SH-SY5Y (cell line): ENCODE measurements around the gene TBC1D10A.

Source experiments
- GATA2 ChIP-seq: IDR thresholded peaks from 2 replicates; pipeline ENCODE4 v1.6.1; 2011; ENCODE audit warnings: mild to moderate bottlenecking, low read depth, low read length
- GATA3 ChIP-seq: IDR thresholded peaks from 2 replicates; pipeline ENCODE4 v1.6.1; 2011; ENCODE audit warnings: low read depth, mild to moderate bottlenecking, low read length, moderate library complexity

The TBC1D10A gene

DNA sequence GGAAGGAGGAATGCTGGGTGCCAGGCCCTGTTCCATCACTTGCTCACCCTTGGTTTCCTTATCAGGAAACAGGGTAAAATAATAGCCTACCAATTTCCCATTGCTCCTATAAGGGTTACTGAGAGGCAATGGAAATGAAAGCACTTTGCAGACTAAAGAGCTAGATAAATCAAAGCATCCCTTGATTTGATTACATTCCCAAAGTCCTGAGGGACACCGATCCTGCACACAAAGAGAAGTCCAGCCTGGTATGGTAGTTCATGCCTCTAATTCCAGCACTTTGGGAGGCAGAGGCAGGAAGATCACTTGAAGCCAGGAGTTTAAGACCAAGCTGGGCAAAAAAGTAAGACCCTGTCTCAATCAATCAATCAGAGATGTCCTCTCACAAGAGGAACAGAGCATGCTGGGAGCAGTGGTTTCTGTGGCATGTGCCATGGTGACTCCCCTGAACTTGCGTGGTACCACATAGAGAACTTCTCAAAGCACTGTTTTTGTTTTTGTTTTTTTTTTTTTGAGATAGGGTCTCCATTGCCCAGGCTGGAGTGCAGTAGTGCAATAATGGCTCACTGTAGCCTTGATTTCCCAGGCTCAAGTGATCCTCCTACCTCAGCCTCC lies 10.7 kb downstream of the TBC1D10A start:
- no peak for TF ChIP-seq GATA3

DNA sequence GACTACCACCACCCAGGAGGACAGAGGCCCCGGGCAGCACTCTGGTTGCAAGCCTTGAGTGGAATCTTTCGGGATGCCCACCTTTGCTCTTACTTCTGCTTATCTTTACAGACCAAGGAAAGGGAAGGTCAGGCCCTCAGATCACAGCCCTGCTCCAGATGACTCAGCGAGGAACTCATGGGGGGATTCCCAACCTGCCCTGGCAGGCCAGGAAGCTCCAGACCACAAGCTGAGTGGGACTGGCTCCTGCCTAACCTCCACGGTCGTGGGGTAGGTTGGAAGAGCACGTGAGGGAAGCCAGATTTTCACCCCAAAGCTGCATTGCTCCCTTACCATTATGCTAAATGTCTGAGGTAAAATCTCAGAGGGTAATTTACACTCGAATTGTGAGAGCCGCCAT lies 11.8 kb downstream of the TBC1D10A start:
- TF ChIP-seq GATA3 (no peak), GATA2 (no peak)

DNA sequence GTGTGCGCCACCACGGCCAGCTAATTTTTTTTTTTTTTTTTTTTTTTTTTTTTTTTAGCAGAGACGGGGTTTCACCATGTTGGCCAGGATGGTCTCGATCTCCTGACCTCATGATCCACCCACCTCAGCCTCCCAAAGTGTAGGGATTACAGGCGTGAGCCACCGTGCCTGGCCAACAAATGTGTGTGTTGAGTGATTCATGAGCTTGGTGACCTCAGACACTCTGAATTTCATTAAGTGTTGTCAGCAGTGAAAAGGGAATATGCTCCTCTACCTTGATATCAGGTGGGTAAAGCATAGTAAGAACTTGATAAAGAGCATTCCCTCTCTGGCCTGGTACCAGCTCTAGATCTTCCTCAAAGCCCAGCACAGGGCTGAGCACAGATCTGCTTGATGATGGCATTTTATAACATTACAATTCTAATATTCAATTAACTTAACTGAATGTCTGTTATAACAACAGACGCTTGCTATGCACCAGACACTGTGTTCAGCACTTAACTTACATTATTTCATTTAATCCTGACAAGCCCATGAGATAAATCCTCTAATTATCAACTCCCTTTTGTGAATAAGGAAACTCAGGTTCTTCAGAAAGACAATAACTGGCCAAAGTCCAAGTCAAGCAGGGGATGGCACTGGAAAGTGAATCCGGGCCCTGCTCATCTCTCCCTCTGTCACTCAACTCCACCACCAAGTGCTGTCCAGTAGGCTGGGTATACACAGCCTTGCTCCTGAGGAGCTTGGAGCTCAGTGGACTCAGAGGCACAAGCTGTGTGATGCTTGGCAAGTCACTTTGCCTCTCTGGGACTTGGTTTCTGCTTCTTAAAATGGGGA lies 13.0 kb downstream of the TBC1D10A start:
- TF ChIP-seq GATA2: no peak
- TF ChIP-seq GATA3: no peak

DNA sequence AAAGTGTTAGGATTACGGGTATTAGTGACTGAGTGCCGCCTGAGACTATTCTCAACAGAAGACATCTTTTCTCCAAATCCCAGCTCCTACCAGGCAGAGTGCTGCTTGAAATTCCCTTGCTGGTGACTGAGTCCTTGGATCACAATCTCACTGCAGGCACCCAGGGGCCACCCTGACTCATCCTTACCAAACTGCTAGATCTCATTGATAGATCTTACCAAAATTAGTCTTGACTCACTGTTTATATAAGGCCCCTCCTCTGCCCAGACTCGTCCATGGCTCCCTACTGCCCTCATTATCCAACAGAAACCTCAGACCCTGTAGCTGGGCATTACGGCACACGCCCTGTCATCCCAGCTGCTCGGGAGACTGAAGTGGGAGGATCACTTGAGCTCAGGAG lies 14.7 kb downstream of the TBC1D10A start:
- TF ChIP-seq GATA2 (no peak), GATA3 (no peak)

DNA sequence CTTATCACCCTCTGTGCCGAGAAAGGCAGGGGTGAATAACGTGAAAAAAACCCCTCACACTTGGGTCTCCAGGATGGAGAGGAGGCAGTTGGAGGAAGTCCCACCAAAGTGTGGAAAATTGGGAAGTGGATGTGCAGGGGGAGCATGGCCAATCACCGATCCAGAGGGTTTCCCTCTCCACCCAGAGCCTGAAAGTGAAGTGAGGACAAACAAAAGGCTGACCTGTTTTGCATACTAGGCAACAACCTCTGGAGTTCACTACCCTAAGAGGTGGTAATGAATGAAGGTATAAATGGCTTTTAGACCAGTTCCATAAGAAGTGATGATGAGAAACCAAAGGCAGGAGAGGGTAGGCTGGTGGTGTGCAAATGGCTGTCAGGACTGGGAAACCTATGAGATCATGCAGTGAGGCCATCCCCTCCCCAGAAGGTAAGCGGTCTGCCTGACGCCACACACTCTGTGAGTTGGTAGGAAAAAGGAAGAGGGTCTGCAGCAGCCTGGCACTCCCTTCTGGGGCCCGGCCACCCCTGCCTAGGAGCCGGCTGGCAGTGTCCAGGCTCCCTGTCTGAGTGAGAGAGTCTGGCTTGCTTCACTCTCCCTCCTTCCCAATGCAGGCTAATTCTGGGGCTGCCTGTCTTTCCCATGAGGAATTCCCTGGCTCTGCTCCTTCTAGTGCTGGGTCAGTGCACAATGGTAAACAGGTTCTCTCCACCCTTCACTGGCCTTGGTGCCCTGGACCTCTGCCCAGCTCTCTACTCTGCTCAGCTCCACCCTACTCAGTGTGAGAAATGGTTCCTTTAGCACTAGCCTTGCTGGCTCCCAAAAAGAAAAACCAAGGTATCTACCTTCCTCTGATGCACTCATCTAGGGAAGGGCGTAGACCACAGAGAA lies 15.6 kb downstream of the TBC1D10A start:
- no peak for TF ChIP-seq GATA3
- TF ChIP-seq GATA2: no peak

DNA sequence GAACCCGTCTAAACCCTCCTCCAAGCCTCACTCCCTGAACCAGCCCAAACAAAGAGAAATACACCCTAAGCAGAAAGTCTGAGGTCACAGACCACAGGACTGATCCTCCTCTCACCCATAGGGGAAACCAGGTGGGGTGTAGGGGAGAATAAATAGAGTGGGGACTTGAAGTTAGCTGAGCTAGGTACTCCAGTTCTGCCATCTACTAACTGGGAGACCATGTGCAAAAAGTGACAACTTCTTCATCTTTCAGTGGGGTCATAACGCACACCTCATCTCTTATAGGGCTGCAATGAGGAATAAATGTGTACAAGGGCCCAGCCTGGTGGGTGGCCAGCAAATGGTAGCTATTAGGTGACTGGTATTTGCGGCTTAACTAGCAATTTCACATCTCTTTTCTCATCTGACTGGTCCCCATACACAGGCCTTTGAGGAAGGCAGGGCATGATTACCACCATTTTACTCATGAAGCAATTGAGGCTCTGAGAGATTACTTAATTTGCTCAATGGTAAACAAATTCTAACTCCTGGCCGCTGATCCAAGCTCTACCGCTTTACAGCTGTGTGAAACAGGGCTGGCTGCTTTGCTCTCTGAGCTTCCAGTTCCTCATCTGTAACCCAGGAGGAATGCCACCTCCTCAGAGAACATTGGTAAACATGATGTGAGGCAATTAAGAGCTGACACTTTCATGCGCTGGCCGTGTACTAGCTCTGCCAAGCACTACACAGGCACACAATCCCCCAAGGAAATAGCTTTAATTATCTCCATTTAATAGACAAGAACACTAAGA lies 16.6 kb downstream of the TBC1D10A start:
- no peak for TF ChIP-seq GATA3
- TF ChIP-seq GATA2: no peak

DNA sequence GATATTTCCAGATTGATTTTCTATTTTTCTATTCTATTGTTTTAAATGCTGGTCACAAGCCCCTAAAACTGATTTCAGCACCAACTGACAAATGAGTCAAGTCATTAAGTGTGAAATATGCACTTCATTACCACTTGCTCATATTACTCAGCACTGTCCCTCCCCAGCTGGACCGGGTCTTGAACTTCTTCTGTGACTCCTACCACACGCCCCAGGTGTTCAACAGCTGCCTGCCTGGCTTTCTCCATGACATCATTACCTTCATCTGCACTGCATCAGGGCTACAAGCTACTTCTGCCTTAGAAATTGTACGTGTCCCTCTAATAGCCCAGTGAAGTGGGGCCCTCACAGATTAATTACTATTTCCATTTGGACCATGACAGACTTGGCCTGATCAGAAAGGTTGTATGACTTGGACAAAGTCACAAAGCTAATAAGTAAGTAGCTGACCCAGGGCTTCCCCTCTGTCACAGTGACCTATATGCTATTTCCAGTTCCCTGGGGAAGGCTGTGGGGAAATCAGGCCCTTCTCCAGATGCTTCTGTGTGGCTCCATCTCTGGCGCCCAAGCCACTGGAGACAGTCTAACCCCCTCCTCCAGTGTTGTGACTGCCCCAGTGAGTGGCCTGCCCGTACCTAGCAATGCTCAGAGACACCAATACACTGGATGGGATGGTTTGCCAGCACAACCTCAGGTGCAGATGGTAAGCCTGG lies 18.1 kb downstream of the TBC1D10A start:
- TF ChIP-seq GATA2: no peak
- TF ChIP-seq GATA3: no peak

DNA sequence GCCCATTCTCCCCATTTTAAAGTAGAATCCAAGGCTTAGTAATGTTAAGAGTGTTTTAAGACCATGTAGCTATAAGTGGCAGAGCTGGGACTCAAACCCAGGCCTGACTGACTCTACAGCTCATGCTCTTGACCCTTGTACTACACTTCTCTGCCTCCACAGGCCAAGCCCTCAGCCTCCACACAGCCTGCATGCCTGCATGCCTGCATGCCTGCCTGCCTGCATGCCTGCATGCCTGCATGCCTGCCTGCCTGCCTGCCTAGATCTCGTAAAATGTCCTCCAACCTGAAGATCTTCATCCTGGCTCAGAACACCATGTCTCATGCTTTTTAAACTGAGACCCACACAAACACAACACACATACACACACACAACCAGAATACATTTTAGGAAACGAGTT lies 18.6 kb downstream of the TBC1D10A start:
- TF ChIP-seq GATA2 (no peak), GATA3 (no peak)

DNA sequence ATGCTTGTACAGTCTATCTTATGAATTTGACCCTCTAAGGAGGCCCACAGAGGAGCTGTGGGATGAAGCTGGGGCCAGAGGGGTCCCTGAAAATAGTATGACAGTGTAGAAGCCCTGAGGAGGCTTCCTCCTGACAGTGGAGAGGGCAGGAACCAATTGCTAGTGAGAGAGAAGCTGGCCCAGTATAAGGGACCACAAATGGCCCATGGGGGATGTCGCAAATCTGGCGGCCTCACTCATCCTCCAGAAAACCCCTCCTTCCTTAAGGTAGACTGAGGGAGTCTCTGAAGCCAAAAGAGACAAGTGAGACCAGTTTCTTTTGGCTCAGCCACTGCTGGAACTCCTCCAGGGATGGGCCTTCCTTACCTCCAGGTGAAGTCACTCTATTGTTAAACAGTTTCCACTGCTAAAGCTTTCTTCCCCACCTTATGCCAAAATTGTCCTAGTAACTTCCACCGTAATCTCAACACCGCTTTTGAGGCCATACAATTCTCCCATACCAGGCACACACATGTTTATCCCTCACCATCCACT lies 19.6 kb downstream of the TBC1D10A start:
- no peak for TF ChIP-seq GATA2
- no peak for TF ChIP-seq GATA3

DNA sequence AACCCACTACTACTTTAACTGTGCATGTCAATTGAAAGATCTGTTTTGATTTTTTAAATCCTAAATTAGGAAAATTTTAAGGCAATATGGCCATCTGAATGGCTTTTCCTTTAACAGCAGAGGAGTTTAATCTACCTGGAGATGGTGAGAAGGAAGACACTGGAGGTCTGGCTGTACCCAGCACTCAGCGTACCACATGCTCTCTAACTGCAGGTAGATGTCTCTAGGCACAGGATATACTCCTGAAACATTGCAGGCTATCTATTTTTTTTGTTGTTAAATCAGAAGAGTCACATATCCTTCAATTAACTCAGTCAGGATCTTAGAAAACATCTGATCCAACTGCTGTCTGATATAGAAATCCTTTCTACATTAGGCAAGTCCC lies 20.1 kb downstream of the TBC1D10A start:
- TF ChIP-seq GATA3 (no peak), GATA2 (no peak)

DNA sequence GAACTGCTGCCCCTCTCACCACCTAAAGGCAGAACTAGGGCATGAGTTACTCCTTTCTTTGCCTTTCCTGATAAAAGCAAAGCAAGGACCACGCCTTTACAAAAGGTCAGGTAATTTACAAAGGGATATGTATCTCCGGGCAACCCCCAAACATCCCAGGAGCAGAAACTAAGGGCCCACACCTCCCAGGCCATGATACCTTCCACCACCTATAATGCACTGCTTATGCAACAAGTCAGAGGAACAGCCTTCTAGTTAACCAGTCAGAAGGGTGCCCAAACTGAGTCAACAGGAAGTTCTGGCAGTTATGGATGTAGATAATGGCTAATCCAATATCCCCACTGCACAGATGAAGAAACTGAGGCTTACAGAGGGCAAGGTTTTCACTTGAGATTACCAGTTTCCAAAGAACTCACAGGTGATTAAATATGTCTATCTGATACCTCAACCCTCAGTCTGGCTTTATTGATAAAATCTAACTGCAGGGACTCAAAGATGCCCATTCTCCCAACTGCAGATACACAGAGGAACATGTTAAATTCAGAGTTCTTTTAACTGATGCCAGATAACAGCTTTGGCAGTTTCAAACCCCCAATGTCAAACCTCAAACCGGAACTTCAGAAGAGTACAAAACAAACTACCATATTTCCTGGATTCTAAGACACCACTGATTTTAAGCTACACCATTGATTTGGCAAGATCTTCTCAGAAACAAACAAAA lies 20.7 kb downstream of the TBC1D10A start:
- no peak for TF ChIP-seq GATA3
- no peak for TF ChIP-seq GATA2

DNA sequence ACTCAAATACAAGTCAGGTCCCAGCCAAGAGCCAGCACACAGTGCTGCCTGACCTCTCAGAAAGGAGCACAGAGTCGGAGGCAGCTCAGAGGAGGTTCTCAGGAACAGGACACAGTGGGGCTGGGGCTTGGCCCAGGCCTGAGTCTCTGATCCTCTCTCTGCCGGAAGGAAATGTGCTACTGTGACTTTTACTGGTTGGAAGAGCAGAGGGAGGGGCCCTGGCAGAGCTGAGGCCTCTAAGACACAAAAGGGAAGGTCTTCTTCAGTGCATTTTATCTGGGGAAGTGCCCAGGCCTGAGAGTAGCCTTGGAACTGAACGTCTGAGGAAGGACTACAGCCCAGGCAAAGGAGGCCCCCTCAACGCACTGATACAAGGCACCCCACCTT lies 21.2 kb downstream of the TBC1D10A start:
- TF ChIP-seq GATA2: no peak
- no peak for TF ChIP-seq GATA3

DNA sequence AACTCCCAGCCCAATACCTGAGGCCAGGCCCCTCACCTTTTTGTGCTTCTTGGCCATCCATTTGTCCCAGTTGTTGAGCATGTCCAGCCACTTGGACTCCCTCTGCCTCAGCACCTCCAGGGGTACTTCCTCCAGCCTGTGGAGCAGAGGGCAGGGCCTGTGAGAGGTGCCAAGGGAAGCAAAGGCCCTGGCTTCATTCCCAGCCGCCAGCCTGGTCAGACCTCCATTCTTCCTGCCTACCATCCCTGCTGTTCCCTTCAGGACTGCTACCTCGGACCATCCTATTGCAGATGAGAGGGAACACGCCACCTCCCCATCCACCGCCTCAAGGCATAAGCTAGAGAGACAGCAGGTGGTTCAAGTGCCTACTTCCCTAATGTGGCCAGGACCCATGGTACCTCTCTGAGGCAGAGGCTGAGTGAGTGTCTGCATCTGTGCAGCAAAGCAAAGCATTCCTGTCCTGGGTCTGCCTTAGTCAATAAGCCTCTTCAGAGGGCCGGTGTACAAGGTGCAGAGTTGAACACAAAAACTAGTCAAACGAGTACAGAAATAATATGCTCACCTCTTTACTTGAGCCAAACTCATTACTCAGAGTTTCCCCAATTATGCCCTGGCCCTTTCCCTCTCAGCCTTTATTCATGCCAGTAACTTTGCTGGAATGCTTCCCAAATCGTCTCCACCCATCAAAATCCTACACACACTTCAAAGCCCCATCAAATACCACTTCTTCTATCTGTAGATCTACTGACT lies 22.1 kb downstream of the TBC1D10A start:
- no peak for TF ChIP-seq GATA2
- TF ChIP-seq GATA3: no peak
